Measurements from ENCODE around the gene MCF2L.
"Not testable (repeated sequence)": the region's sequence is repeated elsewhere in the genome, so short reads cannot be mapped to it uniquely, and the experiment has no call there.

The MCF2L gene

GRCh38 chr13:113026391-113026910 lies 57.4 kb downstream of the MCF2L start:
- FAIRE-seq (no peak), DNase-seq (ENCODE audit: insufficient read length, low spot score) (no peak)

- DNase-seq (ENCODE audit: insufficient read length, low spot score) (no peak), FAIRE-seq (no peak)
Measured at GRCh38 chr13:113027095-113027494, 58.1 kb downstream of the MCF2L start.

GRCh38 chr13:113027566-113027965 lies 58.6 kb downstream of the MCF2L start:
- no peak for DNase-seq (ENCODE audit: insufficient read length, low spot score)
- FAIRE-seq: no peak

GRCh38 chr13:113028336-113029060 lies 59.5 kb downstream of the MCF2L start:
- DNase-seq (ENCODE audit: insufficient read length, low spot score): no peak
- FAIRE-seq: no peak

GRCh38 chr13:113029061-113029445 lies 60.0 kb downstream of the MCF2L start:
- no peak for DNase-seq (ENCODE audit: insufficient read length, low spot score)
- no peak for FAIRE-seq

GRCh38 chr13:113029487-113030258 lies 60.7 kb downstream of the MCF2L start:
- FAIRE-seq: no peak
- DNase-seq (ENCODE audit: insufficient read length, low spot score): peak; percentile 46

- not testable (repeated sequence) for DNase-seq (ENCODE audit: insufficient read length, low spot score); FAIRE-seq
Measured at GRCh38 chr13:113030259-113030640, 61.2 kb downstream of the MCF2L start.

GRCh38 chr13:113031465-113031864 lies 62.5 kb downstream of the MCF2L start:
- FAIRE-seq: no peak

GRCh38 chr13:113032291-113032690 lies 63.3 kb downstream of the MCF2L start:
- DNase-seq (ENCODE audit: insufficient read length, low spot score) (no peak), FAIRE-seq (no peak)

More at GRCh38 chr13:113031465-113031864, 62.5 kb downstream of the MCF2L start:
- no peak for DNase-seq (ENCODE audit: insufficient read length, low spot score)

- FAIRE-seq (no peak), DNase-seq (ENCODE audit: insufficient read length, low spot score) (no peak)
Measured at GRCh38 chr13:113033054-113033850, 64.2 kb downstream of the MCF2L start.

- FAIRE-seq (no peak), DNase-seq (ENCODE audit: insufficient read length, low spot score) (no peak)
Measured at GRCh38 chr13:113034451-113035212, 65.6 kb downstream of the MCF2L start.

GRCh38 chr13:113035213-113035800 lies 66.3 kb downstream of the MCF2L start:
- no peak for FAIRE-seq
- DNase-seq (ENCODE audit: insufficient read length, low spot score): no peak

GRCh38 chr13:113036401-113036800 lies 67.4 kb downstream of the MCF2L start:
- DNase-seq (ENCODE audit: insufficient read length, low spot score) (no peak), FAIRE-seq (no peak)

GRCh38 chr13:113040031-113040430 lies 71.0 kb downstream of the MCF2L start:
- FAIRE-seq (no peak), DNase-seq (ENCODE audit: insufficient read length, low spot score) (no peak)

- DNase-seq (ENCODE audit: insufficient read length, low spot score) (no peak), FAIRE-seq (no peak)
Measured at GRCh38 chr13:113040597-113041292, 71.7 kb downstream of the MCF2L start.

- FAIRE-seq (no peak), DNase-seq (ENCODE audit: insufficient read length, low spot score) (no peak)
Measured at GRCh38 chr13:113041293-113041690, 72.3 kb downstream of the MCF2L start.

GRCh38 chr13:113041896-113042295 lies 72.9 kb downstream of the MCF2L start:
- DNase-seq (ENCODE audit: insufficient read length, low spot score) (no peak), FAIRE-seq (no peak)

- DNase-seq (ENCODE audit: insufficient read length, low spot score): no peak
- no peak for FAIRE-seq
Measured at GRCh38 chr13:113042456-113042855, 73.4 kb downstream of the MCF2L start.

GRCh38 chr13:113043001-113043630 lies 74.1 kb downstream of the MCF2L start:
- no peak for FAIRE-seq

More at GRCh38 chr13:113043001-113043630, 74.1 kb downstream of the MCF2L start:
- DNase-seq (ENCODE audit: insufficient read length, low spot score): no peak

Measured in GM19239 (cell line).